Choroid plexus epithelial cell (primary cell): Measurements from ENCODE around the gene PACS1.

Source experiments
- DNase-seq: peaks from one replicate; pipeline ENCODE4 v3.0.0-alpha.2; 2010; ENCODE audit warnings: low read depth
- H3K4me3 ChIP-seq: 2 replicates; pipeline ENCODE4 v1.5.1; 2011; ENCODE audit warnings: low read depth, mild to moderate bottlenecking, control low read depth, low read length, moderate library complexity
- TF ChIP-seq, protein P1 (sequence below): conservative IDR thresholded peaks from 2 replicates; pipeline ENCODE4 v1.5.1; 2011; ENCODE audit warnings: low read depth, mild to moderate bottlenecking, control low read depth, inconsistent platforms, low read length, moderate library complexity

Gene PACS1

DNA sequence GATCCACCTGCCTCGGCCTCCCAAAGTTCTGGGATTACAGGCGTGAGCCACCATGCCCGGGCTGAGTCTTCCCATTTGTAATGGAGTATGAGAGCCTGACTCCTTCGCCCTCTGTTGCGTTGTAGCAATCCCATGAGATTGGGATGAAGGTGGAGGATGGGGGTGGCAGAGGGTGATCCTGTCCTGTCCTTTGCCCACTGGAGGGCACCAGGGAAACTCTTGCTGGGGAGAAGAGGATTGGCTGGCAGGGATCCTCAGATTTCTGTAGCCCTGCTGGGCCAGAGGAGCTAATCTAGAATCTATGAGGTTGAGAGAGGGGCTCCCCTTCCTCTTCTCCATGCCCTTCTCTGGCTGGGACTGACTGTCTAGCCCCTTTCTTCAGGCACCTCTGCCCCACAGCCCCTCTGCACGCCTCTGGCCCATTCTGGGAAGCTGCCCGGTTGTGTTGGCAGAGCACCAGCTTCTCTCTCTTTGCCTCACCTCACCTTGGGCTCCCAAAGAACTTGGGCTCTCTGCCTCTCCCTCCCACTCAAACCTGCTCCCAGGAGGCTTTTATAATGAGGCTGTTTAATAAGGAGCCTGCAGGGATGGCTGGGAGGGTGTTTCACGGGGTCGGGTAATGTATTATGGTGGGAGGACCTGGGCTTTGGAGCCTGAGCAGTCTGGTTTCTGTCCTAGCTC is 34.3 kb upstream of the PACS1 start:
- TF ChIP-seq, protein P1, sequence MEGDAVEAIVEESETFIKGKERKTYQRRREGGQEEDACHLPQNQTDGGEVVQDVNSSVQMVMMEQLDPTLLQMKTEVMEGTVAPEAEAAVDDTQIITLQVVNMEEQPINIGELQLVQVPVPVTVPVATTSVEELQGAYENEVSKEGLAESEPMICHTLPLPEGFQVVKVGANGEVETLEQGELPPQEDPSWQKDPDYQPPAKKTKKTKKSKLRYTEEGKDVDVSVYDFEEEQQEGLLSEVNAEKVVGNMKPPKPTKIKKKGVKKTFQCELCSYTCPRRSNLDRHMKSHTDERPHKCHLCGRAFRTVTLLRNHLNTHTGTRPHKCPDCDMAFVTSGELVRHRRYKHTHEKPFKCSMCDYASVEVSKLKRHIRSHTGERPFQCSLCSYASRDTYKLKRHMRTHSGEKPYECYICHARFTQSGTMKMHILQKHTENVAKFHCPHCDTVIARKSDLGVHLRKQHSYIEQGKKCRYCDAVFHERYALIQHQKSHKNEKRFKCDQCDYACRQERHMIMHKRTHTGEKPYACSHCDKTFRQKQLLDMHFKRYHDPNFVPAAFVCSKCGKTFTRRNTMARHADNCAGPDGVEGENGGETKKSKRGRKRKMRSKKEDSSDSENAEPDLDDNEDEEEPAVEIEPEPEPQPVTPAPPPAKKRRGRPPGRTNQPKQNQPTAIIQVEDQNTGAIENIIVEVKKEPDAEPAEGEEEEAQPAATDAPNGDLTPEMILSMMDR: no peak
- no peak overlapping the region for H3K4me3 ChIP-seq
- no peak for DNase-seq

DNA sequence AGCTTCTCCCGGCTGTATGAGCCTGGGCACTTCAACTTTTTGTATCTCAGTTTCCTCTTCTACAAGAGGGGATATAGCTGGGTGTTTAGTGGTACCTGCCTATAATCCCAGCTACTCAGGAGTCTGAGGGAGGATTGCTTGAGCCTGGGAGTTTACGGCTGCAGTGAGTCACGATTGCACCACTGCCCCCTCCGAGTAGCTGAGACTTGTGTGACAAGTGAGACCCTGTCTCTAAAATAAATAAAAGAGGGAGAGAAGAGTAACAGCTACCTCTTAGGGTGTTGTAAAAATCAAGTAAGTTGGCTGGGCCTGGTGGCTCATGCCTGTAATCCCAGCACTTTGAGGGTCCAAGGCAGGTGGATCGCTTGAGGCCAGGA is 33.8 kb upstream of the PACS1 start:
- TF ChIP-seq, protein P1: no peak
- H3K4me3 ChIP-seq: no peak overlapping the region
- DNase-seq: no peak

DNA sequence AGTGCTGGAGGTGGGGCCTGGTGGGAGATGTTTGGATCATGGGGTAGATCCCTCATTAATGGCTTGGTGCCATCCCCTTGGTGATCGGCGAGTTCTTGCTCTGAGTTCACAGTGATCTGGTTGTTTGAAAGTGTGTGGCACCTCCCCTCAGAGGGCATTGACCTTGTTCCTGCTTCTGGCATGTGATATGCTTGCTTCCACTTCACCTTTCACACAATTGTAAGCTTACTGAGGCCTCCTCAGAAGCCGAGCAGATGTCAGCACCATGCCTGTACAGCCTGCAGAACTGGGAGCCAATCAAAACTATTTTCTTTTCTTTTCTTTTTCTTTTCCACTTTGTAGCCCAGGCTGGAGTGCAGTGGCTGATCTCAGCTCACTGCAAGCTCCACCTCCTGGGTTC is 32.7 kb upstream of the PACS1 start:
- H3K4me3 ChIP-seq: no peak overlapping the region

DNA sequence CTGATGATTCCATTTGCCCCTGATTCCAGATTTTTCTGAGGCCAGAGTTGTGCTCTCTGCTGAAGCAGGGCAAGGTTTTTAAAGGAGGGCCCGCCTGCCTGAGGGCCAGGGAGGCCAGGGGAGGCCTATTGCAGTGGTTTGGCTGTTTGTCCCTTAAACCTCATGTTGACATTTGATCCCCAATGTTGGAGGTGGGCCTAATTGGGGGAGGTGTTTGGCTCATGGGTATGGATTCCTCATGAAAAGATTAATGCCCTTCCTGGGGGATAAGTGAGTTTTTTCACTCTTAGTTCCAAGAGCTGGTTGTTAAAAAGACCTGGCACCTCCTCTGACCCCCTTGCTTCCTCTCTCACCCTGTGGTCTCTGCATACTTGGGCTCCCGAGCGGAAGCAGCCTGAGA is 30.3 kb upstream of the PACS1 start:
- DNase-seq: no peak
- no peak overlapping the region for H3K4me3 ChIP-seq
- TF ChIP-seq, protein P1: no peak

More for the DNA sequence above, 32.7 kb upstream of the PACS1 start:
- TF ChIP-seq, protein P1: no peak
- no peak for DNase-seq

DNA sequence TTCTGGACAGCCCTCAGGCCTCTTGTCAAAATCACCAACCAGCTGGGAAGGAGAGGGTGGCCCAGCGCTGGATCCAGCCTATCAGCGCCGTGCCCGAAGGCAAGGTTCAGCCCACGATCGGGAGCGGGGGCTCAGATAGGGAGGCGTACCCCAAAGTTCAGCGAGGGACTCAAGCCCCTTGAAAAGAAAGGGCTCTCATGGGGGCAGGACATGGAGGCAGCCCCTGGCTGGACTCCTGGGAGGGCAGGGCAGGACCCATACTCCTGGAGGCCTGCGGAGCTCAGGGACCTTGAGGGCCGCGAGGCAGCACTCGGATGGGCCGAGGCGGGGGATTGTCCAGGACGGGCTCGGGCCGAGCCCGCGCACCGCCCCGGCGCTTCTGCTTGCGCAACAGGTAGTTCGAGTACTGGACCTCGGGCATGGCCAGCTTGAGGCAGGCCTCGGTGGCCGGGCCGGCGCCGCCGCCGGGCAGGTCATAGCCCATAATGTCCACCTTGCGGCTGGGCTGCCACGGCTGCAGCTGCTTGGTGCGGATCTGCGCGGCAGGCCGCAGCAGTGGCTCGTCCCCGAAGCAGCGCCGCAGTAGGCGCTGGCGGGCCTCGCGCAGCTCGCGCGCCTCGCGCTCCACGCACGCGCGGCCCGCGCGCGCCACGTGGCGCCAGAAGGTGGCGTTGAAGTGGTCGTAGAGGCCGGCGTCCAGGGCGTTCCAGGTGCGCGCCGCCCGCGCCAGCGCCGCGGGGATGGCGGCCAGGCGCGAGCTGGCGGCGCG is 27.7 kb upstream of the PACS1 start:
- no peak for DNase-seq
- TF ChIP-seq, protein P1: no peak
- no peak overlapping the region for H3K4me3 ChIP-seq

DNA sequence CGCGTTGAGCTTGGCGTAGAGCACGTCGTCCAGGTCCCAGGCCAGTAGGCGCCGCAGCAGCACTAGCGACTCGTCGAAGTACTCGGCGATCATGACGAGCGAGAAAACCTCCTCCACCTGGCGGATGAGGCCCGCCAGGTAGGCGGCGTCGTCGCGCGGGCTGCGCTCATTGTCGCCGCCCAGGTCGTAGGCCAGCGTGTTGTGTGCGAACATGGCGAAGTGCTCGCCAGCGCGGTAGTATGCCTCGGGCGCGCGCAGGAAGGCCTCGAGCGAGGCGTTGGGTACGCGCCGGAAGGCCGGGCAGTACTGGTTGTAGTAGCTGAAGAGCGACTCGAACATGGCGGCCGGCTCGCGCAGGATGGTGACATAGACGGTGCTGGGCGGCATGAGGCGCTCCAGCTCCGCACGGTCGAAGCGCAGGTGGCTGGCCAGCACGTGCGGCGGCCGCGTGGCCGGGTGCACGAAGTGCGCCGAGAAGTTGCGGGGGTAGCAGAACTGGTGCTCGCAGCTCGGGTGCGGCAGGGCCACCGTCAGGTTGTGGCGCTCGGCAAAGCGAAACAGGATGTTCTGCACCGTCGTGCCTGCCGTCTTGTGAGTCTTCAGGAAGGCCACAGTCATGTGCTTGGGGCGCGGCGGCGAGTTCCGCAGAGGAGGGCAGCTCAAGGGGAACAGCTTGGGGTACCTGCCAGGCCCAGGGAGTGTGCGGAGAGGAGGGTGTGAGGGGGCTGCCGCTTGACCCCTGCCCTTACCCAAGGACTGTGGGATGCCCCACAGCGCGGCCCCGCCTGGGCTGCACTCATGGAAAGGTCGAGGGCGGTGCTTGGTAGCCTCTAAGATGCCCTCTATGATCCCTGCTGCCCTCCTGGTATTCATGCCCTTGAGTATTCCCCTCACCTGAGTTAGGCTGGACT is 26.8 kb upstream of the PACS1 start:
- DNase-seq: no peak
- H3K4me3 ChIP-seq: no peak overlapping the region
- TF ChIP-seq, protein P1: no peak
